Spleen (tissue), 11 donors: ENCODE measurements around the gene CDC5L. TPM values are rescaled to one million over a fixed set of nuclear protein-coding genes. Genes with fewer than 3 reads are reported as not detected.
"Not testable (repeated sequence)": the region's sequence is repeated elsewhere in the genome, so short reads cannot be mapped to it uniquely, and the experiment has no call there.

Experiments
- DNase-seq: peaks from one replicate; pipeline ENCODE4 v3.0.0-alpha.2; 2020
- H3K27ac ChIP-seq, 8 donors: fragments of 200-600 bp; sonication (generic) in 7 of 8; 1 replicate in 4 of 8; 2 replicates in 4 of 8; pipeline versions ENCODE4 v1.5.0 to v1.8.0; 2016 to 2021; ENCODE audit warnings: inconsistent platforms in 4 of 8, mild to moderate bottlenecking in 4 of 8, moderate library complexity in 1 of 8
- H3K27me3 ChIP-seq, 7 donors: fragments of 200-600 bp; sonication (generic) in 6 of 7; replicated peaks in 1 of 7; 1 replicate in 4 of 7; 2 replicates in 3 of 7; pipeline versions ENCODE4 v1.5.0 to v1.8.0; 2016 to 2021; ENCODE audit warnings: inconsistent platforms in 3 of 7, mild to moderate bottlenecking in 1 of 7
- H3K36me3 ChIP-seq, 6 donors: fragments of 200-600 bp; sonication (generic) in 5 of 6; 1 replicate in 4 of 6; 2 replicates in 2 of 6; pipeline versions ENCODE4 v1.5.0 to v1.8.0; 2016 to 2021; ENCODE audit warnings: inconsistent platforms in 2 of 6
- H3K4me1 ChIP-seq, 6 donors: fragments of 200-600 bp; sonication (generic) in 5 of 6; 1 replicate in 3 of 6; 2 replicates in 3 of 6; pipeline versions ENCODE4 v1.5.0 to v1.8.0; 2016 to 2021; ENCODE audit warnings: inconsistent platforms in 3 of 6
- H3K4me3 ChIP-seq, 8 donors: fragments of 200-600 bp; sonication (generic) in 7 of 8; 1 replicate in 4 of 8; 2 replicates in 4 of 8; pipeline versions ENCODE4 v1.5.0 to v1.8.0; 2016 to 2021; ENCODE audit warnings: inconsistent platforms in 4 of 8, mild to moderate bottlenecking in 4 of 8, moderate library complexity in 2 of 8
- H3K9me3 ChIP-seq, 8 donors: fragments of 200-600 bp; sonication (generic) in 7 of 8; 1 replicate in 4 of 8; 2 replicates in 4 of 8; pipeline versions ENCODE4 v1.5.0 to v1.8.0; 2016 to 2021; ENCODE audit warnings: inconsistent platforms in 4 of 8
- POLR2A ChIP-seq, 3 donors: fragments of 450-650 bp; IDR thresholded peaks; one replicate each; pipeline ENCODE4 v1.5.1; 2017; ENCODE audit warnings: antibody characterized with exemption in 3 of 3, mild to moderate bottlenecking in 1 of 3
- POLR2AphosphoS5 ChIP-seq, 3 donors: sonication (generic); formaldehyde crosslinking; IDR thresholded peaks; one replicate each; pipeline ENCODE4 v1.5.1; 2017; ENCODE audit warnings: antibody characterized with exemption in 3 of 3
- WGBS, 5 donors: extraction: QIAGEN DNeasy Blood & Tissue Kit in 3 of 5; methylation state at CpG; one replicate each; pipeline versions ENCODE4 v1.1.5 to v1.1.7; 2013 to 2018; 5-methylcytosine and 5-hydroxymethylcytosine counted together
- intact Hi-C: fragments of 100-400 bp; cut with DNase I; formaldehyde crosslinking; loops from one replicate; pipeline ENCODE4 v1.15.0; 2023; ENCODE audit warnings: low total_unique reads
- polyA plus RNA-seq, 3 donors: library from polyadenylated mRNA; stranded (reverse); fragments of 200-250 nt; gene quantifications; one replicate each; pipeline ENCODE4 v1.2.1, GENCODE V29; 2013
- total RNA-seq, 7 donors: library from RNA; depleted of rRNA in 3 of 7; stranded (reverse); fragments of >200 nt in 3 of 7; fragmentation: NEBNext Ultra II Directional in 4 of 7; extraction: Animal tissue kit (Norgen Biotek cat#: 25700) in 4 of 7; gene quantifications; one replicate each; pipeline versions ENCODE4 v1.1.0 to v1.2.1, GENCODE V29; 2016 to 2021
- TF ChIP-seq, protein P1 (sequence below), 11 experiments: fragments of 200-600 bp in 7 of 11; fragments of 450-650 bp in 4 of 11; sonication (generic) in 4 of 11; IDR thresholded peaks in 8 of 11; conservative IDR thresholded peaks in 3 of 11; 1 replicate in 7 of 11; 2 replicates in 4 of 11; pipeline versions ENCODE4 v1.4.0 to v1.8.0; 2016 to 2021; ENCODE audit warnings: antibody characterized with exemption in 11 of 11, inconsistent platforms in 4 of 11, mild to moderate bottlenecking in 1 of 11
- donor health status: healthy with polysubstance abuse.
- donor health status: DM: no; HTN: no; CAD: no; lungs with moderate emphysema.
- donor health status: DM: no; HTN: no; CAD: no.
- donor health status: Bipolar disorder and iron deficiency.
- donor health status: healthy.
- donor health status: DM: no; HTN: no; CAD: no.
- donor health status: DM: yes; HTN: yes; CAD: no.

The CDC5L gene
- total and polyA plus RNA-seq, 10 donors: 5.3 to 20.3 (median 18.1) TPM

DNA sequence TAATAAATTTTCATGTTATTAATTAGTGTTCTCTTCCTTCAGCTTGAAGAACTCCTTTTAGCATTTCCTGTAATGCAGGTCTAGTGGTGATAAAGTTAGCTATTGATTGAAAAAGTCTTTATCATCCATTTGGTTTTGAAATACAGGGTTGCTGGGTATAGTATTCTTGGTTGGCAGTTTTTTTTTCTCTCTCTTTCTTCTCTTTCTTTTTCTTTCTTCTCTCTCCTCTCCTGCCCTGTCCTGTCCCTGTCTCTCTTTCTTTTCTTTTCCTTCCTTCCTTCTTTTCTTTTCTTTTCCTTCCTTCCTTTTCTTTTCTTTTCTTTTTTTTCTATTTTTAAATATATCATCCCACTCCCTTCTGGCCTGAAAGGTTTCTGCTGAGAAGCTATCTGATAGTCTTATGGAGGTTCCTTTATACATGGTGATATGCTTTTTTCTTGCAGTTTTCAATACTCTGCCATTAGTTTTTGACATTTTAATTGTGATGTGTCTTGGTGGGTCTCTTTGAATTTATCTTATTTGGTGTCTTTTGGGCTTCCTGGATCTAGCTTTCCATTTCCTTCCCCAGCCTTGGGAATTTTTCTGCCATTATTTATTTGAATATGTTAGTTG lies 55.4 kb downstream of the CDC5L start:
- Histone ChIP-seq H3K9me3 (peaks cover 15 to 39% (median 35%) of the 10 kb centered on the region in 8 donors), H3K36me3 (peaks cover 3 to 100% (median 45%) of the 10 kb centered on the region in 6 donors), H3K27ac (no peak overlapping the region), H3K27me3 (no peaks in the 10 kb centered on the region), H3K4me3 (no peak overlapping the region), H3K4me1 (peaks cover 0 to 5% (median 0%) of the 10 kb centered on the region in 6 donors)
- DNase-seq: no peak
- intact Hi-C loops: no loop called here
- TF ChIP-seq POLR2A (IDR thresholded peaks at IDR 0.05) (no peak), POLR2AphosphoS5 (IDR thresholded peaks at IDR 0.05) (no peak)
- TF ChIP-seq, protein P1, sequence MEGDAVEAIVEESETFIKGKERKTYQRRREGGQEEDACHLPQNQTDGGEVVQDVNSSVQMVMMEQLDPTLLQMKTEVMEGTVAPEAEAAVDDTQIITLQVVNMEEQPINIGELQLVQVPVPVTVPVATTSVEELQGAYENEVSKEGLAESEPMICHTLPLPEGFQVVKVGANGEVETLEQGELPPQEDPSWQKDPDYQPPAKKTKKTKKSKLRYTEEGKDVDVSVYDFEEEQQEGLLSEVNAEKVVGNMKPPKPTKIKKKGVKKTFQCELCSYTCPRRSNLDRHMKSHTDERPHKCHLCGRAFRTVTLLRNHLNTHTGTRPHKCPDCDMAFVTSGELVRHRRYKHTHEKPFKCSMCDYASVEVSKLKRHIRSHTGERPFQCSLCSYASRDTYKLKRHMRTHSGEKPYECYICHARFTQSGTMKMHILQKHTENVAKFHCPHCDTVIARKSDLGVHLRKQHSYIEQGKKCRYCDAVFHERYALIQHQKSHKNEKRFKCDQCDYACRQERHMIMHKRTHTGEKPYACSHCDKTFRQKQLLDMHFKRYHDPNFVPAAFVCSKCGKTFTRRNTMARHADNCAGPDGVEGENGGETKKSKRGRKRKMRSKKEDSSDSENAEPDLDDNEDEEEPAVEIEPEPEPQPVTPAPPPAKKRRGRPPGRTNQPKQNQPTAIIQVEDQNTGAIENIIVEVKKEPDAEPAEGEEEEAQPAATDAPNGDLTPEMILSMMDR (IDR thresholded peaks at IDR 0.05 in 8 of 11, conservative IDR thresholded peaks at IDR 0.05 in 3 of 11): no peak

DNA sequence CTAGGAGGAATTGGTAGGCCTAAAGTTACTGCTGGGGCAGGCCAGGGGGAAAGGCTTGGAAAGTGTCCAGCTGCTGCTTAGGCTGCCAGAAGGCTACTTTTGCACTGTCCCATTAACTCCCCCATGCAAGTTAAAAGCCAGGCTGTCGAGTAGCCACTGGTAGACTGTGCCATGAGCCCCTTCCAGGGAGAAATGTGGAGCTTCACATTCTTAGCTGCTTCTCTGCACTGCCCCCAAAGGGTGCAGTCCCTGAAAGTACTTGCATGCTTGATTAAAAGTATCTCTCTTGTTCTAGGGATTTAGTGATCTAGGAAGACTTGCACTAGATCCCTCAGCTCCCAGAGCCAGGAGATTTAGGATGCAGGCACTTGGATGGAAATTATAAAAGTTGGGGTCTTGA lies 57.3 kb downstream of the CDC5L start:
- WGBS, 5 donors: 75 to 90% (median 81%) methylated on average over 1 of the region's 1 CpG
- Histone ChIP-seq H3K4me1 (peaks cover 0 to 5% (median 0%) of the 10 kb centered on the region in 6 donors), H3K27ac (no peak overlapping the region), H3K4me3 (no peak overlapping the region), H3K36me3 (peaks cover 3 to 100% (median 50%) of the 10 kb centered on the region in 6 donors), H3K27me3 (no peaks in the 10 kb centered on the region), H3K9me3 (peaks cover 15 to 39% (median 35%) of the 10 kb centered on the region in 8 donors)
- no peak for DNase-seq
- TF ChIP-seq POLR2A (IDR thresholded peaks at IDR 0.05) (no peak), POLR2AphosphoS5 (IDR thresholded peaks at IDR 0.05) (no peak)
- TF ChIP-seq, protein P1 (IDR thresholded peaks at IDR 0.05 in 8 of 11, conservative IDR thresholded peaks at IDR 0.05 in 3 of 11): no peak
- intact Hi-C loops: no loop called here

GRCh38 chr6:44446626-44447300 lies 59.3 kb downstream of the CDC5L start:
- intact Hi-C loops: no loop called here
- no peaks in the 10 kb centered on the region for H3K4me1 ChIP-seq
- 75 to 87% (median 77%) methylated on average over 4 of the region's 4 CpGs for WGBS, 5 donors
- H3K27me3 ChIP-seq: no peaks in the 10 kb centered on the region
- H3K36me3 ChIP-seq: peaks cover 3 to 94% (median 50%) of the 10 kb centered on the region in 6 donors
- TF ChIP-seq, protein P1 (IDR thresholded peaks at IDR 0.05 in 8 of 11, conservative IDR thresholded peaks at IDR 0.05 in 3 of 11): no peak
- H3K9me3 ChIP-seq: peaks cover 15 to 24% (median 23%) of the 10 kb centered on the region in 8 donors
- H3K27ac ChIP-seq: no peak overlapping the region
- DNase-seq: no peak
- no peak overlapping the region for H3K4me3 ChIP-seq

GRCh38 chr6:44449181-44449580 lies 61.7 kb downstream of the CDC5L start:
- H3K4me1 ChIP-seq, H3K4me3 ChIP-seq, DNase-seq, H3K9me3 ChIP-seq, intact Hi-C loops, H3K27ac ChIP-seq, H3K27me3 ChIP-seq: not testable (repeated sequence)
- WGBS, 5 donors: 93 to 99% (median 95%) methylated on average over 2 of the region's 2 CpGs
- peaks cover 0 to 92% (median 44%) of the 10 kb centered on the region in 6 donors for H3K36me3 ChIP-seq
